GM19035 (cell line): ENCODE data around the gene MAPK11.

ENCODE experiments used
- ATAC-seq: cut with Tn5 transposase; IDR thresholded peaks from one replicate; pipeline ENCODE4 v1.9.1; 2021; ENCODE audit not compliant: unreplicated experiment

Gene MAPK11

DNA sequence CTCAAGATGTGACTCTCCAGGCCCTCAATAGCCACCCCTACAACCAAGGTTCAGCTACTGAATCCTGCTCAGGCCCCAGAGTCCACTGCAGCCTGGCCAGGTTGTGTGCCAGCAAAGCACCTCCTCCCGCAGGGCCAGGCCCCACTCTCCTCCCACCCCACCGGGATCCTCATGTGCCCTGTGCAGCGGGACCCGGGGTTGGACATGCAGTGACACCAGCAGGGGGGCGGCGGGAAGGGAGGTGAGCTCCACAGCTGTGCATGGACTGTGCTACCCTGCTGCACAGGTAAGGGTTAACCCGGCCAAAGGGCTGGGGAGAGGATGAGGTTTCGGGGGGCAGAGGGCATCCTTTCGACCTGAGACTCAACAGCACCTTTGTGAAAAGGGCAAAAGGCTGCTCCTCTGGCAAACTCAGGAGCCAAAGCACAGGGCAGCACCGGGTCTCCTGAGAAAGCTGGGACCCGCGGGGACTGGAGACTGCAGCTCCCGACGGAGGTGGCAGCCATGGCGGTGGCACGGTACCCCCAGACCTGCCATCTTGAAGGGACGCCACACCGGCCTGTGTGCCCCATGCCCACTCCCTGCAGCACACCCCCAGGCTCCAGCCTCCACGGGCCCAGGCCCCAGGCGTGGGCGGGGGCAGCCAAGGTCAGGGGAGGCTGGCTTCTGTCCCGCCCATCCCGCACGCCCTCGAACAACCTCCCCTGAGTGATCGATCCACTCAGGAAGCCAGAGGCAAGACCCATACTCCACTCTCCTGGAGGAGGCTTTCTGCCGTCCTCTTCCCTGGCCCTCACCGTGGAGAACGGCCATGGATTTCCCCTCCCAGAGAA is 26.7 kb upstream of the MAPK11 start:
- no peak for ATAC-seq

DNA sequence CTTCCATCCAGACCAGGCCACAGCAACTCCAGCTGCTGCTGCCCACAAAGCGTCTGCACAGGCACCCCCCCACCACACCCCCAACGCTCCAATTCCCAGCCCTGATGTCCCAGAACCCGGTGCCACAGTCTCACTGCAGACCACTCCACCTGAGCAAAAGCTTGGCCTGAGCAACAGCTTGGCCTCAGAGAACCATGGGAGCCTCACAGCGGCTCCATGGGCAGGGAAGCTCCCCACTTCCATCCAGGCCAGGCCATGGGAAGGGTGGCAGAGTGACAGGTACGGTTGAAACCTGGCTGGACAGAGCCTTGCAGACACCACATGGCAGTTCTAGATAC is 24.1 kb upstream of the MAPK11 start:
- no peak for ATAC-seq

DNA sequence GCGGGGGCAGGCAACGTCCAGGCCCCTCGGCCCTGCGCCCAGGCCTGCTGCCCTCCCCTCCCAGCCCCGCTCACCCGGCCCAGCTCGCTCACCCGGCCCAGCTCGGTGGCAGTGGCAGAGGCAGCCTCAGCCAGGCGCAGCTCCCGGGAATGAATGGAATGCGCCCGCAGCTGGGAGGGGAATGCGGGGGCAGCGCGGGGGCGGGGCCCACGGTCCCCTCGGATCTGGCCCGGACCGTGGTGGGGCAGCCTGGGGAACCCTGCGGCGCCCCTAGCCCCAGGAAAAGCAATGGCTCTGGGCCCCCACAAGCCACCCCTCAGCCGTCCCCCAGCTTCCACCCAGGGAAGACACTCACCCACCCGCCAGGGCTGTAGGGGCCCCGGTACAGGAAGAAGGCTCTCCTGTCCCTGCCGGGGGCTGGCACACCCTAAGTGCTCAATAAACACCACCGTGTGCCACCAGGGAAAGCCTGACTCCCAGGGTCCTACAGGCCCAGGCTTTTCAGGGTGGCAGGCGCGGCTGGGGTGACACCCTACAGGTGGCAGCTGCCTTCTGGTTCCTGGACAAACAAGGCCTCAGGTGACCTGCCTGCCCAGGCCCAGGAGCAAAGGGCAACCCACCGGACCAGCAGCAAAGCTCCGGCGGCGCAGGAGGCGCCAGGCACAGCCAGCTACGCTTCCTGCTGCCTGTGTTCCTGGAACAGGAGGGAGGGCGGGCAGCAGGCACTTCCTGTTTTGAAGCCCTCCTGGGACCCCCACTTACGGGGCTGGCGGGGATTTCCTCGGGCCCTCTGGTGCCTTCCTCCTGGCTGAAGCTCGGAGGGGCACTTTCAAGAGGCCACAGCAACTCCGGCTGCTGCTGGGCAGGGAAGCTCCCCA is 23.5 kb upstream of the MAPK11 start:
- no peak for ATAC-seq

DNA sequence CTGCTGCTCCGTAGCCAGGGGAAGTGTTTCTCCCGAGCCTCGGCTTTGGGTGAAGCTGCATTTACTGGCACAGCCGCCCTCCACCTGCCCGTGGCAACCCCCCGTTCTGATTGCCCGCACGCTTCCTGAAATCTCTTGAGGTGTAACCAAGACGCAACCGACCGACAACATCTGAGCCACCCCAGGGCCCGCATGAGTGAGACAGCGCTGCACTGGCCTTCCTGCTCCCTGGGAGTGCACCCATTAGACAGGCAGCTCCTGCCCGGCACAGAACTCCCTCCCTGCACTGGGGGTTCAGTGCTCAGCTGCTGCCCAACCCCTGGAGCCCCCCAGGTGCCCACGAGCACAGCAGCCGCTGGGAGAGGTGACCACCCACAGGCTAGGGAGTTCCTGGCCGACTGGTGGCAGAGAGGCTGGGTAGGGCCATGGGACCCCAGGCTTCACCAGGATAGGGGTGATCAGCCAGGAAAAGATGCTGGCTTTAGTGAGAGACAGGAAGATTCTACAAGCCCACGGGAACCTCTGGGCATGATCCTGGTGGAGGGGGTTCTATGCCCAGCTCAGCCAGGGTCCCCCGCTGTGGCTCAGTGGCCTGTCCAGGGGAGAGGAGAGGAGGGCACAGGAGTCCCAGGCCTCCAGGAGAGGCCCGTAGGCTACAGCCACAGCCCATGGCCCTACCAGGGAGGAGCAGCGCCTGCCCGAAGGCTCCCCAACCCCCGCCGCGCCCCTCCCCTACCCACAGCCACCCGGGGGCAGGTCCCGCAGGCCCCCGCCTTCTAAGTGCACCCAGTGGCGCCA is 22.7 kb upstream of the MAPK11 start:
- ATAC-seq = no peak

DNA sequence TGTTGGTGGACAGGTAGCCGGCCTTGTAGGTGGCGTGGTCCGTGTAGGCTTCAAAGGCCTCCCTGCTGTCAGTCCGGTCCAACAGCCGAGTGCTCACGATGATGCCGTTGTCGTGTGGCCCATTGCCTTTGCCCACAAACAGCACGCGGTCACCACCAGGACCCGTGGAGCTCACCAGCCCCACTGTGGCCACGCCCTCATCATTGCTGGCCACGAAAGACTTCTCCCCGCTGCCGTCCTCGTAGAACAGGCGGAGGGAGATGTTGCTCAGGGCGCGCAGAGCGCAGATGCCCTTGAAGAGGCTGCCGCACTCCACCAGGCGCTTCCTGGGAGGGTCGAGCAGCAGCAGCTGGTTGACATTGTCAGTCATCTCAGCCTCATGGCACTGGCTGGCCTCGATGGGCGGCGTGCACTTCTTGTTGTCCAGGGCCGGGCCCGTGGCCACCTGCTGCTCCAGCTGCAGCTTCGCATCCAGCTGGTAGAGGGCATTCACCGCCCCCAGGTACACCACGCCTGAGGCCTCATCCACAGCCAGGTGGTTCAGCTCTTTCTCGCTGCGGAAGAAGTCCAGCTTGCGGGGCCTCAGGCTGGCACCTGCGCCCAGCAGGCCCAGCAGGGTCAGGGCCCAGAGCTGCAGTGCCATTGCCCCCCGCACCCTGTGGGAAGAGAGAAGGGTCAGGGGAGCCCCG is 19.9 kb upstream of the MAPK11 start:
- no peak for ATAC-seq

DNA sequence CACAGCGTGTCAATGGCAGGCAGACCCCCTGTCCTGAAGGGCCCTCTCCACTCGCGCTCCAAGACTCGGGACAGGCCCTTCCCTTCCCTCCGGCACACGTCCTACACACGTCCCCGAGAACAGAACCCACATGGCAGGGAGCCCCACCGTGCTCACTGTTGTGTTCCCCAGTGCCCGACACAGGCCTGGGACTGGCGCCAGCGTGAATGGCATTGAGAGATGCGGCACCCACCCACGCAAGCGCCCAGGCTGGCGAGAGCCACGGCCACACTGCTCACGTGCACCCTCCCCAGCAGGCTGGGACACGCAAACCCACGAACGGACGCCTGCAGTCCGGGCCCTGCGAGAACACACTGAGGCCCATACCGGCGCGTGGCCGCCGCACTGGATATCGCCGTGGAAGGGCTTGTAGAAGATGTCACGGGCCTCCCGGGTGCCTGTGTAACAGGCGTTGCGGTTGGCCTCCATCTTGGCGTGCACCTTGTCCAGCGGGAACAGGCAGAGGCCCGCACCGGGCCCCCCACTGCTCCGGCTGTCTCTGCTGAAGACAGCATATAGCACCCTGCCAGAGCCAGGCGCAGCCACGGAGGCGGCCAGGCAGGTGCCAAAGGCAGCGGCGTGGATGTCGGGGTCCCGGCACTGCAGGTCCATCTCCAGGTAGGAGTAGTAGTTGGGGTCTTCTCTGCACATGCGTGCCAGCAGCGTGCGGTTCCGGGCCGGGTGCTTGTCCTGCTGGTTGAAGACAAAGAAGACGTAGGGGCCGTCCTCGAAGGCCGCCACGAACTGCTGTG is 19.2 kb upstream of the MAPK11 start:
- no peak for ATAC-seq

DNA sequence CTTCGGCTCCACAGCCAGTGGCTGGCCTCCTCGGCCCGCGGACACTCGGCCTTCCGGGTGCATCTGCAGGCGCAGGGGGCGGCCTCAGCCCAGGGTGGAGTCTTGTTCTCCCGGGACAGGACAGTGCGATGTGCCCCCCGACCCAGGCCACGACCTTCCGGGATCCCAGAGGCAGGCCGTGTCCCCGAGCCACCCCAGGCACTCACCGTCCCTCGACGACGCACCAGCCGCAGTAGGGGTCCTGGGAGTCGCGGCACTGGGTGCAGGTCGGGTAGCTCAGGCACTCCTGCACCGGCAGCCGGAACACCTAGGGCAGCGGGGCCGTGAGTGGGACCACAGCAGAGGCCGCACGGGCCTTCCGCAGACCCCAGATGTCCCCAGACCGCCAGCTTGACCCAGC is 17.6 kb upstream of the MAPK11 start:
- ATAC-seq = no peak

DNA sequence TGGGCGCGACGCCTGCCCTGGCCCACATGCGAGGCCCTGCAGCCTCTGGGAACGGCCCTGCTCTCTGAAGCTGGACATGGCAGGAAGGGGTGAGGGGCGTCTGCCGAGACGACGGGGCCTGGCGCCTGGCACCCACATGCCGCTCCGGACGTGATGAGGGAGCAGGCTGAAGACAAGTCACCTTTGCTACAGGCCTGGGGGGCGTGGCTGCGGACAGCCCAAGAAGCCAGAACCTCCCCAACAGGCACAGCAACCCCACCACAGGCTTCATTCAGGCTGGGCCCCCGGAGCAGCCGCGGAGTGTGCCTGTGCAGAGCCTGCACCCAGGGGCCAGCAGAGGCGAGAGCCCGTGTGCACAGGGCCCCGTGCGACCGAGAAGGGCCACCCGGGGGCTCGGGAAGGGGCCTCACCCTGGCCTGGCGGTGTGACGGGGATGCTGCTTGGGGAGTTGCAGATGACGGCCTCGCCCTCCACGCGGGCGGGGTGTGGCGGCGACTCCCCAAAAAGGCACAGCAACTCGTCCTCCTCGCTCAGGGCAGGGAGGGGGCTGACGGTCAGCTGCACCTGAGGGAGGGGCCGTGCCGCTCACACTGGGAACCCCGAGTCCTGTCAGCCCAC is 16.6 kb upstream of the MAPK11 start:
- ATAC-seq = no peak

DNA sequence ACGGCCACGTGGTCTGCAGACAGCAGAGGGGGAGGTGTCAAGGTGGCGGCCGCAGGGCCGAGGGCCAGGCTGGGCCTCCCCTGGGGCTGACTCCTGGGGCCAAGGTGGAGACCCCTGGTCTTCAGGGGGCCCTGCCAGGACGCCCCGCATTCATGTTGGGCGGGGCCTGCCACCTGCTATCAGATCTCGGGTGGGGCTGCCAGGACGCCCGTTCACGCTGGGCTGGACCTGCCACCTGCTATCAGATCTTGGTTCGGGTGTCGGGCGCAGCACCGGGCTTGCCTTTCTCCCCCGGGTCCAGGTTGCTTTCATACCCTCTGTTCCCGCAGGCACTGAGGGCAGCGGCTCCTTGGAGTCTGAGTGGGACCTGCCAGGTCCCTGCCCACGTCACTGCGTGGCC is 16.1 kb upstream of the MAPK11 start:
- ATAC-seq = no peak

DNA sequence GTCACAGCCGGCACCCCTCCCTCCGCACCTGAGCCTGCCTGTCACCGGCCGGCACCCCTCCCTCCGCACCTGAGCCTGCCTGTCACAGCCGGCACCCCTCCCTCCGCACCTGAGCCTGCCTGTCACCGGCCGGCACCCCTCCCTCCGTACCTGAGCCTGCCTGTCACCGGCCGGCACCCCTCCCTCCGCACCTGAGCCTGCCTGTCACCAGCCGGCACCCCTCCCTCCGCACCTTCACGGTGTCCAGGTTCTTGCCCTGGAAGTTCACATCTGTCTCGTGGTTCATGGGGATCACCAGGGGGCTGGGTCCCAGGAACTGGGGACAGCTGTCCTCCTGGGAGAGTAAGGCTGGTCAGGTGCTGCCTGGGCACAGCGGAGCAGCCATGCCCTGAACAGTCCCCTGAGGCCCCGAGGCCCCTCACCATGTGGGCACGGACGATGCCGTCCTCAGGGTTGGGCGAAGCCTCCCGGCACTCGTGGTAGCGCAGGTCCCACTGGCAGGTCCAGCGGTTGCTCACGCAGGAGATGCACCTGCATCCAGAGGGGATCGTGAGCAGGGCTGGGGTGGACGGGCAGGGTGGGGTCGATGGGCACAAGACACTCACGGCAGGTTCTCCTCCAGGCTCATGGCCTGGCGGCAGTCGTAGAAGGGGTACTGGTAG is 15.5 kb upstream of the MAPK11 start:
- no peak for ATAC-seq

DNA sequence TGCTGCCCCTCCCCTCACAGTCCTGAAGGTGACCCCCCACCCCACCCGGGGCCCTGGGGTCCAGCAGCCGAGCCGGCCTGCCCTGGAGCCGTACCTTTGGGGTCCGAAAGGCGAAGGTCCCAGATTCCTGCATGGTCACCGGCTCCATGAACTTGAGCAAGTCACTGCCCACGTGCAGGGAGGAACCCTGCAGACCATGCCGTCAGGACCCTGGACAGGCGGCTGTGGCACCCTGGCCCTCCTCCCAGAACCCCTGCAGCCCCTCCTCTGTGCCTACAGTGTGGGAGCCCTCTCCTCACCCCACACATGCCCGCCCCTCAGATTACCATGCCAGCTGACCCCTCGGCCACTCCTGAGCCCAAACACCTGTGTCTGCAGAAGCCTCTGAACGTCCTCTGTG is 14.3 kb upstream of the MAPK11 start:
- ATAC-seq = no peak

DNA sequence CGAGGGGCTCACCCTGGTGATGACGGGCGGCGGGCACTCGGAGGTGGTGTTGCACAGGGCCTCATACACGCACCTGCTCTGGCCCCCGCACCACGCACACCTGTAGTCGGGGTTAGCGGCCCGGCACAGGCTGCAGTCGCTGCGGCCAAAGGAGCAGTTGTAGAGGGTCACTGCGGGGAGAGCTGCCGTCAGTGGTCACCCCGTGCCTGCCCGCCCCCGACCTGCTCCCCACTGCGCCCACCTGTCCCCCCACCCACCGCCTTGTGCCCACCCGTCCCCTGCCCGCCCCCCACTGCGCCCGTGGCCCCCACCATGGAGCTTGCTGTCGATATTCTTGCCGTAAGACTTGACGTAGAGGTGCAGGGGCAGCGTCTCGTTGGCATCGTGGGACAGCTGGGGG is 13.6 kb upstream of the MAPK11 start:
- no peak for ATAC-seq

DNA sequence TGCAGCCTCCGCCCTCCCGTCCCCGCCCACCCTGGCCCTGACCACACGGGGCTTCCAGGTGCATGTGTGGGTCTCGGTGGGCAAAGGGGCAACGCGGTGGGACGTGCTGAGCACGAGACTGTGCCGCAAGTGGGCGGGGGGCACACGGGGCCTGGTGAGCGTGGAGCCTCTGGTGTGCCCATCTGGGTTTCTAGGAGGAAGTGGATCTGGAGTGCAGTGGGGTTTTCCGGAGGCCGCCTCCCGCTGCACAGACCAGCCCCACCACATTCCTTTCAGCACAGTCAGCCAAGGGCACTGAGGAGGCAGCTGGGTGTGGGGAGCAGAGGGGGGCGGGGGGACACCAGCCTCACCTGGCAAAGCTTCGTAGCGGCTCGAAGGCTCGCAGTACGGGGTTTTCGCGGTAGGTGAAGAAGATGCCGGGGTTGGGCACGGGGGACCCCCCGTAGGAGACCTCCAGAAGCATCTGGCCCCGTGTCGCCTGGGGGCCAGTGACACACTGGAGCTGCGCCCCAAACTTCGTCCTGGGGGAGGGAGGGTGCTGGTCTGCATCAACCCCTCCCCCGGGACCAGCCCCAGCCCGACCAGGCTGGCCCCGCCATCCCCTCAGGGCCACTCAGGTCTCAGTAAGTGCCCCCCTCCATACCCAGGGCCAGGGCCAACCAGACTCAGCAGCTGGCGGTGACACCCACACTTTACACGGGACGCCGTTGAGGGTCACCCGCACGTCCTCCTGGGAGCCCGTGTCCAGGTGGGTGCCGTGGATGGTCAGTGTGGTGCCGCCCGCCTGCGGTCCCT is 12.4 kb upstream of the MAPK11 start:
- no peak for ATAC-seq

DNA sequence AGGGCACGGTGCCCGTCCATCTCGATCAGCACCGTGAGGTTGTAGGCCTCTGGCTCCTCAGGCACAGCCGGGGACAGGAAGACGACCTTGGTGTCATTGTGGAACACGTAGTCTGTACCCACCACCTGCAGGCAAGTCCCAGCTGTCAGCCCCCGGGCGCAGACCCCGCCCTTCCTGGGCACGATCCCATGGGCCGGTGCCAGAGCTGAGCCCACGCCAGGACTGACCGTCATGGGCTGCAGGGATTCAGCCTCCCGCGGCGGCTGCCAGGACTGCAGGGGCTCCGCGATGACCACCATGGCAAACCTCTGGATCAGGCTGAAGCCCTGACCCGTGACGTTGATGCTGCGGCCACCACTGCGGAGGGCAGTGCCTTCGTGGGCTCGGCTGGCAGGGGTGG is 11.8 kb upstream of the MAPK11 start:
- ATAC-seq = no peak

DNA sequence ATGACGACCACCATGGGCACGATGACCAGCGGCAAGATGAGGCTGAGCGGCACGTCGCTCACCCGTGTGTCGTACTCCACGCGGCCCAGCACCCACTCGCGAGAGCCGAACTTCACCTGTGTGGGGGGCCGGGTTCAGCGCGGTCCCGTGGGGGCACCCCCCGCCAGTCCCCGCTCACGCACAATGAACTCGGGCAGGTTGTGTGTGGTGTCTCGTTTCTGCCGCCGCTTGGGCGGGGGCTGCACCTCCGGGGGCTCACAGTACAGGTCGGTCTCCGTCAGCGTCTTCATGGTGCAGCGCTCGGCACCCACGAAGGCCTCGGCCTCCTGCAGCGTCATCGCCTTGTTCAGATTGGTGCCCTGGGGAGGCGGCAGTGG is 11.2 kb upstream of the MAPK11 start:
- no peak for ATAC-seq

DNA sequence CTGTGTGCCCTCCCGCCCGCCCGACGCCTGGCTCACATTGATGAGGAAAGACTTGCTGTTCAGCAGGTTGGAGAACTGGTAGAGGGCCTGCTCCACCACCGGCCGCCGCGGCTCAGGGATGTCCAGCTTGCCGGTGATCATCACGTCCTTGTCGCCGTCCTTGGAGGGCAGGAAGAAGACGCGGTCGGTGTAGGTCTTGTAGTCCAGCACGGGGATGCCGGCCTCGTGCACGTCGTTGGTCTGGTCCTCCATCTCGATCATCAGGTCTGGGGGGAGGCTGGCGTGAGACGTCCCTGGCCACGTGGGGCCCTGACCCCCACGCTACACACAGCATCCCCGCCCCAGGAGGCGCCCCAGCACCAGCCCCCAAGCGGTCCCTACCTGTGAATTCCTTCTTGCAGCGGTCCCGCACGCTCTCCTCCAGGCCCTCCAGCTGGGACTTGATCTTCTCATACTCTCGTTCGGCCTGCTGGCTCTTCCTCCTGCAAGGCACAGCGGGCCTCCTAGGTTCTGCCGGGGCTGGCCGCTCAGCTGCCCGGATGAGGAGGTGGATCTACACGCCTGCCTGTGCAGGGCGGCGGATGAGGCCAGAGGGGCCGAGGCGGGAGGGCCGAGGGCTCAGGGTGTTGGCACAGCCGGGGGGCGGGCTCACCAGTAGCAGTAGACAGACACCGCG is 10.7 kb upstream of the MAPK11 start:
- no peak for ATAC-seq

DNA sequence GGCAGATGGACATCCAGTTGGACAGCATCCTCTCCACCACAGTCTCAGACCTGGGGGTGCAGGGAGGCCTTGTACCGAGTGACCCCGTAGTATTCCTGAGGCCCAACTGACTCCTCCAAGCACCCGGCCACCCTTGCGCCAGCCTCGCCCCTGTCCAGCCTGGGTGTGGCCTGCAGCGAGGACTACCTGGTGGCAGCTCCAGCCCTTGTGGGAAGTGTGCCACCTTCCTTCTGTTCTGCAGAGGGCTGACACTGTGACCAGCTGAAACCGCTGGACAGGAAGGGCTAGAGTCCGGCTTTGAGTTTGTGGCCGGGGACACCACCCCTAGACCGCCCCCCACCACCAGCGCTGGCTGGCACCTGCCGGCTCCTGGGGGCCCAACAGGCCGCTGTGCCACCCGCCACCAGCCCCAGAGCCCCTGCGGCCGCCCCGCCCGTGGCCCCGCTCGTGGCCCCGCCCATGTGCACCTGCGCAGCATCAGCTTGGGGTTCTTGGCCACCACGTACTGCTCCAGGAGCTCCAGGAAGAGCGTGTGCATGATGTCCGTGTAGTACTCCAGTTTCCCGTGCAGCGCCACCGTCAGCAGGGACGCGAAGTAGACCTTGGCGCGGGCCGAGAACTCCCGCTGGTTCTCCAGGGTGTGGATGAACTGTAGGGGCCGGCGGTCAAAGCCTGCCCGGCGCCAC is 10.0 kb upstream of the MAPK11 start:
- ATAC-seq = no peak
